Cerebellar cortex (tissue), 1 donor: ENCODE results near the gene HSPA1B.
A peak's percentile ranks its signal among the peaks of the same experiment; 100 is the strongest.
"Not testable (repeated sequence)": the region's sequence is repeated elsewhere in the genome, so short reads cannot be mapped to it uniquely, and the experiment has no call there.

Experiments
- DNase-seq: peaks from one replicate; pipeline ENCODE4 v3.0.0-alpha.2; 2015; ENCODE audit warnings: low spot score

HSPA1B gene

DNA sequence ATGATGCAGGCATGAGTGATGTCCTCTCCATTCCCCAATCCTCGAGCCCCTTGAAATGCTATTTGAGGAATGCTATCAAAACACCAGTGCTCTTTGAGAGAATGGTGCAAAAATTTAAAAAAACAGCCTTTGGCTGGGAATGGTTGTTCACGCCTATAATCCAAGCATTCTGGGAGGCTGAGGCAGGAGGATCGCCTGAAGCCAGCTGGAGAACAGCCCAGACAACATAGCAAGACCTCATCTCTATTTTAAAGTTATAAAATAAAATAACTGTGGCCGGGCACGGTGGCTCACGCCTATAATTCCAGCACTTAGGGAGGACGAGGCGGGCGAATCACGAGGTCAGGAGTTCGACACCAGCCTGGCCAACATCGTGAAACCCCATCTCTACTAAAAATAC lies 27.8 kb upstream of the HSPA1B start:
- no peak for DNase-seq

GRCh38 chr6:31801031-31801927 lies 26.3 kb upstream of the HSPA1B start:
- not testable (repeated sequence) for DNase-seq

DNA sequence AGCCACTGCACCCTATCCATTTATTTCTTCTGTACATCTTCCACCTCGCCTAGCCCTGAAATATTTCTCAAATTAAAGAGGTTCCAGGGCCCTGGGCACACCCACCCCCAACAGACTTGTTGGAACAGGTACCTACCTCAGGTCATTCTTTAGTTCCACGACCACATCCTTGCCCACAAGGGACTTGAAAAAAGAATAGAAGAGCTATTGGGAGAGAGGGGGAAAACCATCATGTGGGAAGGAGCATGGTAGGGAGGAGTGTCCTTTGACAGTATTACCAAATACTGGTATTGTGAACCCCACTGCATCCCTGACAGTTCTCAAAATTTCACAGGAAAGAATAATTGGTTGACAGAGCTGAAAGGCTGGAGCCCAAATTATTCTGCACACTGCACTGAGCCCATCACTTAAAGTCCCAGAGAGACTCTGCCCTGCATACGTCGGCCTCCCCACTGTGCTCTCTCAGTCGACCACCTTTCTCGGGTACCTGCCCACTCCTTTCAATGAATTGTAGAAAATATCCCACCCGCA lies 21.5 kb upstream of the HSPA1B start:
- DNase-seq, result no peak

DNA sequence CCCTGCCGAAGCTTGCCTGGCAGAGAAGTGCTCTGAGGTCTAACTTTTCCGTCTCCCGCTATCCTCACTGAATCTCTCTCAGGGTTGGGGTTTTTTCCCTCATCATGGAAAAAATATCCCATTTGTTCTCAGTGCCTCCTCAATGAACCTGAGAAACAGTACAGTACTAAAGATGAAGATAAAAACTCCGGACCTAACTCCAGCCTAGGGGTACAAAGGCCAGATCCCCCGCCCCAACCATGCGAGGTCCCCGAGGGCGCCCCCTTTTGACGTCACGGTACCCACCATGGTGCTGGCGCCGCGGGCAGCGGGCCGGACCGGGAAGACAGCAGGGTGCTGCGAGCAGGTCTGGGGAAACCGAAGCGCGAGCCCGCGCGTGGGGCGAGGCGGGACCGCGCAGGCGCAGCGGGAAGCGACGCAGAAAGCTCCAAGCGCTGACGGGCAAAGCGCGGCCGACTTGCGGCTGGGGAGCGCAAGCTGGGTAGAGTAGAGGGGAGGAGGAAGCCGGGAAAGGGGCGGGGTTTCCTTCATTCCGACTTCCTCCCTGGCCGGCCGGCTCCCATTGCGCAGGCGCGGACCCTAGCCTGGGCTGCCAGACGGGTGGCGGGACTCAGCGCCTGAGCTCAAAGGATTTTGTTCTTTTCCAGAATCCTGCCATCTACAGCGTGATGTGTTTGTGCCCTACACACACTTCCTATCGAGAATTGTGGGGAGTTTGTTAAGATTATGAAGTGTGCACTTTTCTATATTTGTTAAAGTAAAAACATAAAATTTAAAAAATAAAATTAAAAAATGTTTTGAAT lies 20.9 kb upstream of the HSPA1B start, which contains the start of gene LSM2:
LSM2 (minus strand) TSS at position 497 of the 803 bp plus-strand sequence; CDS start at position 288, 209 bp downstream.
- peak; percentile 98 for DNase-seq

GRCh38 chr6:31808599-31808998 lies 18.9 kb upstream of the HSPA1B start:
- not testable (repeated sequence) for DNase-seq

DNA sequence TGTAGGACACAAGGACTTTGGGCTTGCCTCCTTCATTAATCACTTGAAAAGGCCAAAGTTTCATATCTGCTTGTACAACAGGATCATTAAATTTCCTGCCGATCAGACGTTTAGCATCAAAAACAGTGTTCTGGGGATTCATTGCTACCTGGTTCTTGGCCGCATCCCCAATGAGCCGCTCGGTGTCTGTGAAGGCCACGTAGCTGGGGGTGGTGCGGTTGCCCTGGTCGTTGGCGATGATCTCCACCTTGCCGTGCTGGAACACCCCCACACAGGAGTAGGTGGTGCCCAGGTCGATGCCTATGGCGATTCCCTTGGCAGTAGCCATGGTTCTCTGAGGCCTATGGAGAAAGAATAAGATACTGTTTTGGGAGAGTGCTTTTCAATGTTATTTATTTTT lies 15.9 kb upstream of the HSPA1B start:
- DNase-seq, result no peak

DNA sequence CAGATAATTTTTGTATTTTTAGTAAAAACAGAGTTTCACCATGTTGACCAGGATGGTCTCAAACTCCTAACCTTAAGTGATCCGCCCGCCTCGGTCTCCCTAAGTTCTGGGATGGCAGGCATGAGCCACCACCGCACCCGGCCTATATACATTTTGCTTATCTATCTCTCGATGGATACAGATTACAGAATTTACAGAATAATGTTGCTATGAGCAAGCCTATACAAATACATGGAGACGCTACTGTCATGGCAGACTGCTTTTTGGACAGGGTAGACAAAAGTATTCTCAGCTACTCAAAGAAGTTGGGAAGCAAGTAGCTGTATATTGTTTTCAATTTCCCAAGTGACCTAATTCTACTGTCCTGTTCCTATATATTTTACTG lies 14.1 kb upstream of the HSPA1B start:
- no peak for DNase-seq

- DNase-seq, result peak; percentile 97
Measured at GRCh38 chr6:31814677-31815024, 12.9 kb upstream of the HSPA1B start.

DNA sequence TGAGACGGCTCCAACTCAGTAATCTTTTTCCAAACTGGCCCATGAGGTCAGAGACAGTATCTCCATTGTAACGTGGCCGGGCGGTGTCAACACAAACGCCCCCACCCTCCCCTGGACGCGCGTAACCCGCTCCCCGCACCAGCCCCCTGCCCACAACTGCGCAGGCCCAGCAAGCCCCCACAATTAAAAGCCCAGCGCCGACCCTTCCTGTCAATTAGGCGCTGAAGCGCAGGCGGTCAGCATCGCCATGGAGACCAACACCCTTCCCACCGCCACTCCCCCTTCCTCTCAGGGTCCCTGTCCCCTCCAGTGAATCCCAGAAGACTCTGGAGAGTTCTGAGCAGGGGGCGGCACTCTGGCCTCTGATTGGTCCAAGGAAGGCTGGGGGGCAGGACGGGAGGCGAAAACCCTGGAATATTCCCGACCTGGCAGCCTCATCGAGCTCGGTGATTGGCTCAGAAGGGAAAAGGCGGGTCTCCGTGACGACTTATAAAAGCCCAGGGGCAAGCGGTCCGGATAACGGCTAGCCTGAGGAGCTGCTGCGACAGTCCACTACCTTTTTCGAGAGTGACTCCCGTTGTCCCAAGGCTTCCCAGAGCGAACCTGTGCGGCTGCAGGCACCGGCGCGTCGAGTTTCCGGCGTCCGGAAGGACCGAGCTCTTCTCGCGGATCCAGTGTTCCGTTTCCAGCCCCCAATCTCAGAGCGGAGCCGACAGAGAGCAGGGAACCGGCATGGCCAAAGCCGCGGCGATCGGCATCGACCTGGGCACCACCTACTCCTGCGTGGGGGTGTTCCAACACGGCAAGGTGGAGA lies 12.3 kb upstream of the HSPA1B start, which contains the start of the genes HSPA1A and HSPA1L:
HSPA1A (plus strand) TSS at position 519 of the 814 bp plus-strand sequence; CDS start at position 733, 214 bp downstream.
HSPA1L (minus strand) TSS at position 259 of the 814 bp plus-strand sequence. CDS start 3,311 bp downstream, outside the sequence.
- peak; percentile 96 for DNase-seq

DNA sequence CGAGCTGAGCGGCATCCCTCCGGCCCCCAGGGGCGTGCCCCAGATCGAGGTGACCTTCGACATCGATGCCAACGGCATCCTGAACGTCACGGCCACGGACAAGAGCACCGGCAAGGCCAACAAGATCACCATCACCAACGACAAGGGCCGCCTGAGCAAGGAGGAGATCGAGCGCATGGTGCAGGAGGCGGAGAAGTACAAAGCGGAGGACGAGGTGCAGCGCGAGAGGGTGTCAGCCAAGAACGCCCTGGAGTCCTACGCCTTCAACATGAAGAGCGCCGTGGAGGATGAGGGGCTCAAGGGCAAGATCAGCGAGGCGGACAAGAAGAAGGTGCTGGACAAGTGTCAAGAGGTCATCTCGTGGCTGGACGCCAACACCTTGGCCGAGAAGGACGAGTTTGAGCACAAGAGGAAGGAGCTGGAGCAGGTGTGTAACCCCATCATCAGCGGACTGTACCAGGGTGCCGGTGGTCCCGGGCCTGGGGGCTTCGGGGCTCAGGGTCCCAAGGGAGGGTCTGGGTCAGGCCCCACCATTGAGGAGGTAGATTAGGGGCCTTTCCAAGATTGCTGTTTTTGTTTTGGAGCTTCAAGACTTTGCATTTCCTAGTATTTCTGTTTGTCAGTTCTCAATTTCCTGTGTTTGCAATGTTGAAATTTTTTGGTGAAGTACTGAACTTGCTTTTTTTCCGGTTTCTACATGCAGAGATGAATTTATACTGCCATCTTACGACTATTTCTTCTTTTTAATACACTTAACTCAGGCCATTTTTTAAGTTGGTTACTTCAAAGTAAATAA lies 10.2 kb upstream of the HSPA1B start:
- DNase-seq, result not testable (repeated sequence)

DNA sequence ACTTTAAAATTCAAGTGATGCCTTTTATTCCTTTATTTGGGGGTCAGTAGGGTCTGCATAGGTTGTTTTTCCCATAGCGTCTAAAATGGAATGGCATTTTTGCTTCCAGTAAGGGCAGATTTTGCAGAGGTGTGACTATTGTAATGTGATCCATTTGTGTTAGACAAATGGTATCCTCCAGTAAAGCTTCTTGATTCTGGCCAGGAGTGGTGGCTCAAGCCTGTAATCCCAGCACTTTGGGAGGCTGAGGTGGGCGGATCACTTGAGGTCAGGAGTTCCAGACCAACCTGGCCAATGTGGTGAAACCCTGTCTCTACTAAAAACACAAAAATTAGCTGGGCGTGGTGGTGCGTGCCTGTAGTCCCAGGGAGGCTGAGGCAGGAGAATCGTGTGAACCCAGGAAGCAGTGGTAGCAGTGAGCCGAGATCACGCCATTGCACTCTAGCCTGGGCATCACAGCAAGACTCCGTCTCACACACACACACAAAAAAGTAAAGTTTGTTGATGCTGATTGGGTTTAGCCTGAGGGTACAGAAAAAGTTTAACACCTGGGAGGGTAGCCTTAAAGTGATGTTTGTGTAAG lies 9.5 kb upstream of the HSPA1B start:
- not testable (repeated sequence) for DNase-seq

DNA sequence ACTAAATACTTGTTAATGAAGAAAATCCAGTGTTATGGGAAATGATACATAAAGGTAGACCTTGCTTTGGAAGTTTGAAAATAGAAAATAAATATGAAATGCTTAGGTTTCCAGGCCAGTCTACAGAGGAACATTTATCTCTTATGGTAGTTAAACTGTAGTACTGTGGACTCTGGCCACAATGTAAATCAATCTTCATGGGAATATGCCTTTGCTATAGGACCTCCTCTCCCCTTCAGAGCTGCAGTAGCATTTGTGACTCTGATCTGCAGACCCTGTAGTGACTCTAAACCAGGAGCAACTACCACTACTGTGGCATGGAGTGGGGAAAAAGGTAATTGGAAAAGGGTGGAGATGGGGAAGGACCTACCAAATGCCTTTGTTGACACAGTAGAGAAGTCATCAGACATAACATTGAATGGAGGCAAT lies 7.7 kb upstream of the HSPA1B start:
- no peak for DNase-seq

- not testable (repeated sequence) for DNase-seq
Measured at GRCh38 chr6:31820399-31820798, 7.1 kb upstream of the HSPA1B start.

DNA sequence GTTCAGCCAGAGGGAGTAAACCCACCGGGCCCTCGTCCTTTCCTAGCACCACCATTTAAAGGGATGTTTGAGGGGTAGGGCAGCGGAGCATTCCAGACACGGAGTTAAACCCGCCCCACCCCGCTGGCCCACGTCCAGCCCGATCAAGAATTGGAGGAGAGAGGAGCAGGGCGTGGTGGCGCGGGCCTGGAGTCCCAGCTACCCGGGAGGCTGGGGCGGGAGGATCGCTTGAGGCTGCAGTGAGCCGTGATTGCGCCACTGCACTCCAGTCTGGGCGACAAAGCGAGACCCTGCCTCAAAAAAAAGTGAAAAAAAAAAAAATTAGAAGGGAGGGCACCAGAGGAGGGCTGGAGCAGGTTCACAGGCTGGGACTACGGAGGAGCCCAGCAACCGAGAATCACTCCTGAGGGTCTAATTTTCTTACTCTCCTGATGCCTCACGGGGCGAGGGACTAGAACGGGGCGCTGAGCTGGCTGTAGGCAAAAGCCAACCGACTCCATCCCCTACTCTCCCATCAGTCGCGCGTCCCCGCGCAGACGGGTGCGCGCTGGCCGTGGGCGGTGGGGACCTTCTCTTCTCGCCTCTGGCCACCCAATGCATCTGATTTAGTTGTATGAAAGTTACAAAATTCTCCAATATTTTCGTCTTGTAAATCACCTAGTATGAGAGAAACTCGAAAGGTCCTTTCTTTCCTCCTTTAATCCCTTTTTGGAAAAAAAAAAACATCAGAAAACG lies 6.1 kb upstream of the HSPA1B start:
- DNase-seq, result no peak

- DNase-seq, result peak; percentile 77
Measured at GRCh38 chr6:31822036-31822821, 5.3 kb upstream of the HSPA1B start.

DNA sequence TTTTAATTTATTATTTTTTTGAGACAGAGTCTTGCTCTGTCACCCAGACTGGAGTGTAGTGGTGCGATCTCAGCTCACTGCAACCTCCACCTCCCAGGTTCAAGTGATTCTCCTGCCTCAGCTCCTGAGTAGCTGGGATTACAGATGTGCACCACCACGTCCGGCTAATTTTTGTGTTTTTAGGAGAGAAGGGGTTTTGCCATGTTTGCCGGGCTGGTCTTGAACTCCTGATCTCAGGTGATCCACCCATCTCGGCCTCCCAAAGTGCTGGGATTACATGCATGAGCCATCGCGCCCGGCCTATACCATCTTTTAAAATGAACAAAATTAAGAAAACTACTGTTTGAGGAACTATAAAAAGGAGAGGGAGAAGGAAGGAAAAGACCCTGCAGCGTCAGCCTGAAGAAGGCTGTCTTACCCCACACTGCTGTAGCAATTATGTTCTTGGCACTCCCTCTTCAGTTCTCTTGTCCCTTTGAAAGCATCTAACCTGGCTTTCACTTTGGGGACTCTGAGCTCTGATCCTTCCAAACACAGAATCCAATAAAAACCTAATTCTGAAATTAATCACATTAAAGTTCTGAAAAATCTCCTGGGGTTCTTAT lies 3.8 kb upstream of the HSPA1B start:
- DNase-seq, result not testable (repeated sequence)

DNA sequence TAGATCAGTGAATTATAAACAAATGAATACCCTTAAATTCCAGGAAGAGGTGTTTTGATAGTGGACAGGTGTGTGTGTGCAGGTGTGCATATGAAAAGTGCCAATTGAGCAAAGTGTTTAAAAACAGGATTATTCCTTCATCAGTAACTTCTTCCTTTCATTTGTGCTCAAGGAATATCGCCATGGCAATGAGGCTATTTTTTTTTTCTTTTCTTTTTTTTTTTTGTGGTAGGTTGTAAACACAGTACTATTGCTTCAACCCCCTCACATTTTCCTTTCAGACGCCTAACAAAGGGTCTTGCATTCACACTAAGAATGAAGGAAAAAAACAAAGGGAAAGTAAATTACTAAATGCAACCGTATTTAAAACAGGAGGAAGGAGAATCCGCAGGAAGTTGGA lies 2.0 kb upstream of the HSPA1B start:
- DNase-seq, result no peak

- DNase-seq, result no peak
Measured at GRCh38 chr6:31826793-31827285, 699 bp upstream of the HSPA1B start.
